NCI-H1105 (cell line): ENCODE data around the gene MOCS3.

Experiments
- DNase-seq: peaks from one replicate; lab custom pipeline; 2025; lab: John Stamatoyannopoulos, UW

The MOCS3 gene

DNA sequence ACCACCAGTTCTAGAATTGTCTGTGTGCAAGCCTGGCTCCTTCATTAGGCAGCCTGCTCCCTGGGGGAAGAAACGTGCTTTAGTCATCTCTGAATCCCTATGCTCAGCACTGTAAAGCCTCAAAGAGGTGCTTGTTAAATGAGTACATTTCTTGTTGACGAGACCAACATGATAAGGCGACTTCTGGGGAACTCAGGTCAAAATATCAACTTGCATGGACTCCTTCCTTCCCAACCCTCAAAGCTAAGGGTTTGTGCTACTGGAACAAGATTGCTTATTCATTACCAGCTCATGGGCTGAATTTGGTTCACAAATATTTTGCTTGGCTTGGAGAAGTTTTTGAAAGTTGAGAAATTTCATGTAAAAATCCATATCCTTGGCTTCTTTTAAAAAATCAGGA lies 53.7 kb downstream of the MOCS3 start:
- no peak for DNase-seq
